HepG2 (cell line): ENCODE measurements around the gene CCN2. TPM values are rescaled to one million over a fixed set of nuclear protein-coding genes. Genes with fewer than 3 reads are reported as not detected.

Experiments used
- ATF5 ChIP-seq: sonication (generic); formaldehyde crosslinking; IDR thresholded peaks from 2 replicates; pipeline ENCODE4 v1.4.0; 2020; ENCODE audit warnings: mild to moderate bottlenecking, low read depth, missing genetic modification reagents
- BATF2 ChIP-seq: sonication (generic); formaldehyde crosslinking; IDR thresholded peaks from 2 replicates; pipeline ENCODE4 v1.8.0; 2022; ENCODE audit warnings: mild to moderate bottlenecking, missing genetic modification reagents, moderate library complexity
- DPF2 ChIP-seq: sonication (generic); formaldehyde crosslinking; IDR thresholded peaks from 2 replicates; pipeline ENCODE4 v1.4.0; 2020; ENCODE audit warnings: mild to moderate bottlenecking, low read depth, missing genetic modification reagents, borderline replicate concordance
- ELF1 ChIP-seq: sonication (generic); formaldehyde crosslinking; IDR thresholded peaks from 2 replicates; pipeline ENCODE4 v1.4.0; 2020; ENCODE audit warnings: missing genetic modification reagents
- GMEB2 ChIP-seq: IDR thresholded peaks from 2 replicates; pipeline ENCODE4 v1.6.1; 2016; ENCODE audit warnings: missing biosample characterization, missing genetic modification reagents, low read depth
- HOXA9 ChIP-seq: sonication (generic); formaldehyde crosslinking; IDR thresholded peaks from 2 replicates; pipeline ENCODE4 v1.8.1; 2022; ENCODE audit warnings: missing genetic modification reagents, mild to moderate bottlenecking, moderate library complexity, borderline replicate concordance
- IRX3 ChIP-seq: sonication (generic); formaldehyde crosslinking; IDR thresholded peaks from 2 replicates; pipeline ENCODE4 v1.8.1; 2023; ENCODE audit warnings: mild to moderate bottlenecking, low read depth, missing genetic modification reagents, borderline replicate concordance
- KDM5B ChIP-seq: sonication (generic); formaldehyde crosslinking; IDR thresholded peaks from 2 replicates; pipeline ENCODE4 v1.4.0; 2020; ENCODE audit warnings: missing genetic modification reagents, mild to moderate bottlenecking, borderline replicate concordance
- KLF16 ChIP-seq, 2 experiments: sonication (generic) in 1 of 2; formaldehyde crosslinking in 1 of 2; IDR thresholded peaks; 2 replicates each; pipeline versions ENCODE4 v1.6.1 to v1.8.0; 2016 to 2023; ENCODE audit warnings: missing genetic modification reagents in 2 of 2, missing compliant biosample characterization in 1 of 2
- KMT2B ChIP-seq: IDR thresholded peaks from 2 replicates; pipeline ENCODE4 v1.6.1; 2016; ENCODE audit warnings: missing genetic modification reagents, missing compliant biosample characterization
- MBD4 ChIP-seq: IDR thresholded peaks from 2 replicates; pipeline ENCODE4 v1.6.1; 2012; ENCODE audit warnings: low read length, inconsistent platforms, borderline replicate concordance
- MNT ChIP-seq: fragments of 450-650 bp; IDR thresholded peaks from 2 replicates; pipeline ENCODE4 v1.6.1; 2016
- NFIB ChIP-seq: sonication (generic); formaldehyde crosslinking; IDR thresholded peaks from 2 replicates; pipeline ENCODE4 v1.9.0; 2021; ENCODE audit warnings: missing genetic modification reagents, mild to moderate bottlenecking, borderline replicate concordance
- PHF21A ChIP-seq: sonication (generic); formaldehyde crosslinking; IDR thresholded peaks from 2 replicates; pipeline ENCODE4 v1.5.0; 2020; ENCODE audit warnings: mild to moderate bottlenecking, missing genetic modification reagents
- POLR2AphosphoS2 ChIP-seq: IDR thresholded peaks from 2 replicates; pipeline ENCODE4 v1.6.1; 2011; ENCODE audit warnings: low read depth, low read length, improper control_type of control experiment
- TOE1 ChIP-seq: sonication (generic); formaldehyde crosslinking; IDR thresholded peaks from 2 replicates; pipeline ENCODE4 v1.4.0; 2020; ENCODE audit warnings: mild to moderate bottlenecking, missing genetic modification reagents
- TOPORS ChIP-seq: sonication (generic); formaldehyde crosslinking; IDR thresholded peaks from 2 replicates; pipeline ENCODE4 v1.8.0; 2023; ENCODE audit warnings: mild to moderate bottlenecking, missing genetic modification reagents
- ZBTB37 ChIP-seq: sonication (generic); formaldehyde crosslinking; IDR thresholded peaks from 2 replicates; pipeline ENCODE4 v1.4.0; 2020; ENCODE audit warnings: mild to moderate bottlenecking, missing genetic modification reagents
- ZNF10 ChIP-seq: sonication (generic); formaldehyde crosslinking; IDR thresholded peaks from 2 replicates; pipeline ENCODE4 v1.4.0; 2020; ENCODE audit warnings: mild to moderate bottlenecking, low read depth, missing genetic modification reagents, borderline replicate concordance
- ZNF3 ChIP-seq: IDR thresholded peaks from 2 replicates; pipeline ENCODE4 v1.7.0; 2017; ENCODE audit warnings: inconsistent platforms
- ZNF326 ChIP-seq: sonication (generic); formaldehyde crosslinking; IDR thresholded peaks from 2 replicates; pipeline ENCODE4 v1.4.0; 2020; ENCODE audit warnings: missing genetic modification reagents, borderline replicate concordance
- ZNF484 ChIP-seq: sonication (generic); formaldehyde crosslinking; IDR thresholded peaks from 2 replicates; pipeline ENCODE4 v1.5.1; 2020; ENCODE audit warnings: mild to moderate bottlenecking, low read depth, missing genetic modification reagents, borderline replicate concordance
- ZNF619 ChIP-seq: sonication (generic); formaldehyde crosslinking; IDR thresholded peaks from 2 replicates; pipeline ENCODE4 v1.4.0; 2020; ENCODE audit warnings: mild to moderate bottlenecking, missing genetic modification reagents
- ZNF772 ChIP-seq: sonication (generic); formaldehyde crosslinking; IDR thresholded peaks from 2 replicates; pipeline ENCODE4 v1.5.0; 2020; ENCODE audit warnings: mild to moderate bottlenecking, missing genetic modification reagents
- polyA plus RNA-seq, 8 experiments: library from polyadenylated mRNA; depleted of rRNA in 3 of 8; stranded (reverse) in 7 of 8; unstranded in 1 of 8; fragments of >200 nt; fragmentation: Illumina TruSeq in 4 of 8; extraction: Trizol in 4 of 8; gene quantifications; 2 replicates each; pipeline versions ENCODE4 v1.2.1 to v1.2.3, GENCODE V29; 2011 to 2016; ENCODE audit warnings: low read depth in 4 of 8, missing spikeins in 1 of 8, mixed read lengths in 1 of 8; ENCODE audit not compliant: insufficient read depth in 1 of 8
- total RNA-seq, 5 experiments: library from RNA; depleted of rRNA; stranded (reverse); fragments of >200 nt; fragmentation: Illumina TruSeq; extraction: Trizol; gene quantifications; 2 replicates each; pipeline ENCODE4 v1.2.3, GENCODE V29; 2016; ENCODE audit warnings: low read depth in 1 of 5

CCN2 gene
- total and polyA plus RNA-seq, 2 of the 13 experiments (the other 11 are each of a cell fraction or from before 2014, with no cell fraction given) = 34.7 to 316 TPM

GRCh38 chr6:131980791-131981623 lies 29.8 kb upstream of the CCN2 start (continued):
- no peak for TF ChIP-seq GMEB2 (CRISPR knock-in tag)
- no peak for TF ChIP-seq POLR2AphosphoS2
- TF ChIP-seq IRX3 (CRISPR knock-in tag) = no peak
- peak; percentile 62; the same call in 1 of the 2 replicates for TF ChIP-seq ZNF3 (CRISPR knock-in tag)
- peak; percentile 75 for TF ChIP-seq KMT2B (CRISPR knock-in tag)
- no peak for TF ChIP-seq BATF2
- TF ChIP-seq ATF5 (CRISPR knock-in tag) = no peak; the same call in 1 of the 2 replicates
- TF ChIP-seq ELF1 (CRISPR knock-in tag) = peak; percentile 55; the same call in 1 of the 2 replicates
- peak; percentile 92 for TF ChIP-seq ZNF772 (CRISPR knock-in tag)
- no peak for TF ChIP-seq NFIB
- peak; percentile 97 for TF ChIP-seq ZBTB37
- TF ChIP-seq ZNF10 (CRISPR knock-in tag) = no peak
- TF ChIP-seq ZNF326 = no peak
- TF ChIP-seq TOPORS = no peak
- TF ChIP-seq ZNF619 (CRISPR knock-in tag) = no peak
- TF ChIP-seq PHF21A (CRISPR knock-in tag) = peak; percentile 95
- 0 out of 2 replicates have a peak, but pooled peaks have one; percentile 14 for TF ChIP-seq ZNF484 (CRISPR knock-in tag)
- TF ChIP-seq DPF2 = peak; percentile 98
- TF ChIP-seq HOXA9 (CRISPR knock-in tag) = no peak
- TF ChIP-seq KLF16 (CRISPR knock-in tag; IDR thresholded peaks at IDR 0.05) = peak in 1 of 2 experiments; percentile 85; a peak in 1 of 4 replicates
- peak; percentile 44; the same call in 1 of the 2 replicates for TF ChIP-seq MNT
- no peak for TF ChIP-seq KDM5B
- peak; percentile 60 for TF ChIP-seq TOE1 (CRISPR knock-in tag)
- peak; percentile 96; the same call in 1 of the 2 replicates for TF ChIP-seq MBD4
